NCI-H1694 (cell line): ENCODE data around the gene KCNE1.
A peak's percentile ranks its signal among the peaks of the same experiment; 100 is the strongest.
"Not testable (repeated sequence)": the region's sequence is repeated elsewhere in the genome, so short reads cannot be mapped to it uniquely, and the experiment has no call there.

ENCODE experiments used
- DNase-seq: peaks from one replicate; lab custom pipeline; 2025; lab: John Stamatoyannopoulos, UW

KCNE1 gene

DNA sequence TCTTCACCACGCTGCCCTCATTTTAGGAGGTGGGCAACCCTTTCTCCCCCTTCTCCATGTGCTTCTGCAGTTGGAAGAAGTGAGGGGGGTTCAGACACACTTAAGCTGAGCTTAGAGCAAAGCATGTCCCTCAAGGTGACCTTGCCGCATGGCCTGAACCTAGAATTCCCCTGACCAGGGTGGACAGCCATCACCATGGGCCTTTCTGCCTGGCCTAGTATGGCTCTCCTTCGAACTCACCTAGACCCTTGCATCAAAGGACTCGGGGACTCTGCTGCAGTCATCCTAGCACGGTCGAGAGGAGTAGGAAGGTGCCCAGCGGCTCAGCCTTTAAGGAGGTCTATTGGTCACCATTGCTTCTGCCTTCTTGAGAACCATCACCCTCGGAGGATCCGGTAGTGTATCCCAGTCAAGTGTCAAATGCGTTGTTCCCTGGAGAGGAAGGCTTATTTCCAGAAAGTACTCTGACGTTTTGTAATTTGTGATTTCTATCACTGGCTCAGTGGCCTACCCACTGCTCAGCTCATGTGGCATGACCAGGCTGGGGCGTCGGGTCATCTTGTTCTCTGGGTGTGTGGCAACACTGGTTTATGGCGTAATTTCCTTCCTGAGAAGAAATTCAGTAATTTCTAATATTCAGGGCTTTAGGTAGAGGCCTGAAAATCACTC is at the start of gene KCNE1:
Gene KCNE1, minus strand, starts transcription at position 424 of the 669 bp plus-strand sequence. CDS start 62,576 bp downstream, outside the sequence.
- no peak for DNase-seq

DNA sequence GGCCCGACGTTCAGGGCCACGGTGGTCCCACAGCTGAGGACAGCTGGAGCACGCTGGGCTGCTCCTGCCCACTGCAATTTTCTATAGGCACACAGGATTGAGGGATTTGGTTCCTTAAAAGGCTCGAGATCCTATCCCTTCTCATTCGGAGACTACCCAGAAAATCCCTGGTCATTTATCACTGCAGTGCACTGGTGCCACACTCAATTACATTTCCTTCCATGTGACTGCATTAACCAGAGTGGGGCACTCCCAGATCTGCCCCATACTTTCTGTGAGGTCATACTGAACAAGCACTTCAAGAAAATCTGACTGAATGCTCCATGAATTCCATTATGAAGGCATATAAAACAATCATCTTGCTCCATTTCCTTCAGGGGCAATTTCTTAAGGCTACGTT is 49.8 kb upstream of the KCNE1 start:
- no peak for DNase-seq

- DNase-seq = no peak
Observed at GRCh38 chr21:34560609-34561008, 48.6 kb upstream of the KCNE1 start.

- DNase-seq = no peak
Observed at GRCh38 chr21:34560021-34560420, 48.0 kb upstream of the KCNE1 start.

DNA sequence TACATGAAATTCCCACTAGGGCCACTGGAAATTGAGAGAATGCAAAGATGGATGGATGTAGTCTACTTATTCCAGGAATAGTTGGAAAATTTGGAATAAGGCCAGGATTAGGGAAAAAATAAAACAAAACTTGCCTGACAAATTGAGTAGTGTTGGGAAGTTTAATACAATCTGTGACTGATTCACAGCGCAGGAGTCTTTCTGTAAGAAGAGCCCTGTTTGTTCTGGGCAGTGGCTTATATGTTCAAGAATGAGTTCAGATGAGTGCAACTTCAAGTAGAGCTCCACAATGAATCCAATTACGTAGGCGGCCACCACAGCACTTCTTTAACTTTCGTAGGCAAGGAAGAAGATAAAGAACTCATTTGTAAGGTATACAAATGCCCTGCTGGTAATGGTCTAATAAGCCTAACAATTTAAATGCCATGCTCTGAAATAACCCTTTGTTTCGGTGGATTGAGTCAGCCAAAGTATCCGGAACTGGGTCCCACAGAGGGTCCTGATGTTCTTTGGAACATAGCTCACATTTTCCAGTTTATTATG is 47.1 kb upstream of the KCNE1 start:
- DNase-seq = no peak

GRCh38 chr21:34558166-34558565 is 46.2 kb upstream of the KCNE1 start:
- no peak for DNase-seq

DNA sequence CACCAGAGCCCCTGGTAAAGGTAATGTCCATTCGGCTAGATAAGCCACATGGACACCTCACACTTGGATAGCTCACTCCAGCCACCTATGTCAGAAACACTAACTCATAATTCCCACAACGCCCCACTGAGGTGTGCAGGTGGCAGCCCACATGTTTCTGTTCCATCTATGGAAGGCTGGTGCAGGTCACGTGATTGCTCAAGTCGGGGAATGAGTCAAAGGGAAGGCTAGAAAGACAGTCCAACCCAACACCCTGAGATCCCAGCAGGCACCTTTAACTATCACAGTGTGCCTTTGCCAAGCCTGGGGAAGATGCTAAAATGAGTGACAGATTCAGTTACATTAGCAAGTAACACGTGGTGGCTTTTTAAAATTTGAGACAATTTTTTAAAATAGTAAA is 45.3 kb upstream of the KCNE1 start:
- DNase-seq = no peak

DNA sequence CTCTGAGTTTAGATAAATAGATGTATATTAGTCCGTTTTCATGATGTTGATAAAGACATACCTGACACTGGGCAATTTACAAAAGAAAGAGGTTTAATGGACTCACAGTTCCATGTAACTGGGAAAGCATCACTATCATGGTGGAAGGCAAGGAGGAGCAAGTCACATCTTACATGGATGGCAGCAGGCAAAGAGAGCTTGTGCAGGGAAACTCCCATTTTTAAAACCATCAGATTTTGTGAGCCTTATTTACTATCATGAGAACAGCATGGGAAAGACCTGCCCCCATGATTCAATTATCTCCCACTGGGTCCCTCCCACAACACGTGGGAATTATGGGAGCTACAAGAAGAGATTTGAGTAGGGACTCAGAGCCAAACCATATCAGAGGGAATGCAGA is 42.7 kb upstream of the KCNE1 start:
- not testable (repeated sequence) for DNase-seq

GRCh38 chr21:34554227-34554626 is 42.2 kb upstream of the KCNE1 start:
- no peak for DNase-seq

GRCh38 chr21:34553151-34553952 is 41.3 kb upstream of the KCNE1 start:
- no peak for DNase-seq

DNA sequence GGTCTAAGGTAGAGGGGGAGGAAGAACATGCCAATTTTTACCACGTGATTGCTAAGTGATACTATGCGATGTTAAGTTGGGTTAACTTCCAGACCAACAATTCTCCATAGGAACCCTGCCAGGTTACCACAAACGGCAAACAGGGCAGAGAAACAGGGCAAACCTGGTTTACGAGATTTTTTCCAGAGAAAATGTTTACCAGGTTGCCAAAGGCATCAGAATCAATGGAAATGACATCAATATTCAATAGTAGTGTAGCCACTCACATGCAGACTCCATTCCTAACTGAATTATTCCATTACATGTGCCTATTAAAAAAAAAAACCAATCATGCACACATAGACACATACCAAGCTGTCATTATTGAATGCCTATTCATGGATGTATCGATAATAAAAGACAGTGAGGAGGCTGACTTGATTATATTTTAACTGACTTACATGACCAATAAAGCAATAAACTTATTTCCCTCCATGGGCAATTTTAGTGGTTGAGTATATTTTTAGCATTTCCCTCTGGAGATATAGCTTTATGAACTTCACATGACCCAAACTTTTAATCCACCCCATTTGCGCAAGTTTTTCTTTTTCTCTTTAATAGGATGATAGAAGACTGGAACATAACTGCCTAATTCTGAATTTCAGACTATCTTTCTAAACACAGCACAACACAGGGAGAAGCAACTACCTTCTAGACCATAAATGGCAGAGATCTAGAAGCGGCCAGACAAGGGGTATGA is 40.5 kb upstream of the KCNE1 start:
- no peak for DNase-seq

DNA sequence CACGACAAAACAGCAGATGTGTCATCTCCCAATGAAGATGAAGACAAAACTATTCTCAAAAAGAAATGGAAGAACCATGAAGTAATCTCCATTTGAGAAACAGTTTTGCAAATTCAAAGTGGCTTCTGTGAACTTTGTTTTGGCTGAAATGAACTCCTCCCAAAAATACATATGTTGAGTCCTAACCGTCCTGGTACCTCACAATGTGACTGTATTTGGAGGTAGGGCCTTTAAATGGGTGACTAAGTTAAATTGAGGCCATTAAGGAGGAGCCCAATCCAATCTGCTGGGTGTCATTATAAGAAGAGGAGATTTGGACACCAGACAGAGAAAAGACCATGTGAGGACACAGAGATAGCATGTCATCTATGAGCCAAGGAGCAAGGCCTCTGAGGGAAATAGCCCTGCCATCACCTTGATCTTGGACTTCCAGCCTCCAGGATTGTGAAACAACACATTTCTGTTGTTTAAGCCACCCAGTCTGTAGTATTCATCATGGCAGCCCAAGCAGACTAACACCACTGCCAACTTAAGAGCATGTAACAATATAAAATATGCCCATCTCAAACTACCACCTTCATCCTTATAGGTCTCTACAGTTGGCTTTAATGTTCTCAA is 38.3 kb upstream of the KCNE1 start:
- no peak for DNase-seq

GRCh38 chr21:34548781-34549376 is 36.9 kb upstream of the KCNE1 start:
- DNase-seq = no peak

DNA sequence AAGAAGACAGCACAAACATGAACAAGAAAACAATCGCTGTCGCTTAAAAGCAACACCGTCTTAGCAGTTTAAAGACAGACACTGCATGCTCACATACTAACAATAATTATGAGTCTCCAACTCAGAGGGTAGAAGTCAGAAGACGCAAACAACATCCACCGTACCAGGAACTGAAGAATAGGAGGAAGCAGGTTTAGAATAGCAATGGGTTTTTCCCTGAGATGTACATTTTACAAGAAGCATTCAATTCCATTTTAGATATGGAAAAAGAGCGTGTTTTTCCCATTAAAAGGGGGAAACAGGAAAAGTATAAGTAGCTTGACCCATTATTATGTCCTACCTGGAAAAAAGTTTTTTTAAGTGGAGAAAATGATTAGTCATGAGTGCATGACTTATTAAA is 34.5 kb upstream of the KCNE1 start:
- no peak for DNase-seq

GRCh38 chr21:34545079-34545884 is 33.3 kb upstream of the KCNE1 start:
- DNase-seq = no peak

DNA sequence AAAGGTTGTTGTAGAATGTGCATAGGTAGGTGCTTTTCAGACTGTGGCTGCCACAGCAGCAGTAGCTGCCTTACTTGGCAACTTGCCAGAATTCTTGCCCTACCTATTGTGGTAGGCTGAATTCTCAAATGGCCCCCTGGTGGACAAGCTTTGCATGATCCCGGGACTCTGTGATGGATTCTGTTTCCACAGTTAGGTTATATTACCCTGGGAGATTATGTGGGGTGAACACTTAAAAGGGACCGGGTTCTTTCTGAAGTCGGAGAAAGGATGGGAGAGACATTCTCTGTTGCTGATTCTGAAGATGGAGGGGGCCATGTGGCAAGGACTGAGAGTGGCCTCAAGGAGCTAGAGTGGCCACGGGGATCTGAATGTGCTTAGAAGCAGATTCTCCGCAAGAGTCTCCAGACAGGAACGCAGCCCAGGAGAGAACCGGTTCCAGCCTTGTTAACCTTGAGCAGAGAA is 32.1 kb upstream of the KCNE1 start:
- DNase-seq = peak; percentile 61

- DNase-seq = no peak
Observed at GRCh38 chr21:34543017-34543416, 31.0 kb upstream of the KCNE1 start.

DNA sequence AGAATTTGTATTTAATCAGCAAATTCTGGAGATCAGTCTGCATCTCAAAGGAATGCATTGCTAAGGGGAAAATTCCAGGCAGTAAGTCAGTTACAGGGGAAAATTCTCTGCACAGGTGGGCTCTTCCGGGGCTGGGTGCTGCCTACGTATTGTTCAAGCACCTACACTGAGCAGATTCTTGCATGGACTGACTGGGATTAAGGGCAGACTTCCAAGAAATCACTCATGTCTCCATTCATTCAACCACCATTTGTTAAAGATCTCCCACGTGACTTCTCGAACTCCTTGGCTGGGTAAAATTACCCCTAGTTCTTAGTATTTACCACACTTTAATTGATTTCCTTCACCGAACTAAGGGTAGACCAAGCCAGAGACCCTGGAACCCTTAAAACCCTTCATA is 28.2 kb upstream of the KCNE1 start:
- DNase-seq = no peak

GRCh38 chr21:34537838-34538237 is 25.8 kb upstream of the KCNE1 start:
- DNase-seq = no peak

- no peak for DNase-seq
Observed at GRCh38 chr21:34536820-34537219, 24.8 kb upstream of the KCNE1 start.

- no peak for DNase-seq
Observed at GRCh38 chr21:34536311-34536710, 24.3 kb upstream of the KCNE1 start.
